Uterus (tissue), 2 donors: Measurements from ENCODE around the gene TMEM87A.

ENCODE experiments used
- POLR2A ChIP-seq, 2 donors: fragments of 450-650 bp; IDR thresholded peaks; one replicate each; pipeline ENCODE4 v1.6.1; 2016; ENCODE audit warnings: antibody characterized with exemption in 2 of 2, mild to moderate bottlenecking in 1 of 2, moderate library complexity in 1 of 2
- TF ChIP-seq, protein P1 (sequence below), 4 experiments: fragments of 200-600 bp in 2 of 4; fragments of 450-650 bp in 2 of 4; sonication (generic) in 2 of 4; IDR thresholded peaks; one replicate each; pipeline ENCODE4 v1.5.1; 2016 to 2019; ENCODE audit warnings: antibody characterized with exemption in 4 of 4, mild to moderate bottlenecking in 2 of 4, moderate library complexity in 1 of 4

DNA sequence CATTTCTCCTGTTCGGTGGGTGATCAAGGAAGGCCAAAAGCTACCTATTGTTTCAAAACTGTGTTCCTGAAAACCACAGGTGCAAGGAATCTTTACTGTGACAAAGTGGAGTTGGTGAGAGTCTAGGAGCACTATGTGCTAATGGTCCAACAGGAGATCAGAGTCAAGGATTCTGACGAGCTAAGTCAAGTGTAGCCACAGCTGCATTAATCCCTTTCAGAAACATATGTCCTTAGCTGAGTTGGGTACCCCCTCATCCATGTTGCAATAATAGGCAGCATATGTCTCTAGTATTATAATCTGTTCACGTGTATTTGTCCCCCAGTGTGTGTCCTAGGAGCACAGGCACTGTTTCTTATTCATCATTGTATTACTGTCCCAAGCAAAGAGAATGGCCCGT lies 66.8 kb downstream of the TMEM87A start:
- TF ChIP-seq, protein P1, sequence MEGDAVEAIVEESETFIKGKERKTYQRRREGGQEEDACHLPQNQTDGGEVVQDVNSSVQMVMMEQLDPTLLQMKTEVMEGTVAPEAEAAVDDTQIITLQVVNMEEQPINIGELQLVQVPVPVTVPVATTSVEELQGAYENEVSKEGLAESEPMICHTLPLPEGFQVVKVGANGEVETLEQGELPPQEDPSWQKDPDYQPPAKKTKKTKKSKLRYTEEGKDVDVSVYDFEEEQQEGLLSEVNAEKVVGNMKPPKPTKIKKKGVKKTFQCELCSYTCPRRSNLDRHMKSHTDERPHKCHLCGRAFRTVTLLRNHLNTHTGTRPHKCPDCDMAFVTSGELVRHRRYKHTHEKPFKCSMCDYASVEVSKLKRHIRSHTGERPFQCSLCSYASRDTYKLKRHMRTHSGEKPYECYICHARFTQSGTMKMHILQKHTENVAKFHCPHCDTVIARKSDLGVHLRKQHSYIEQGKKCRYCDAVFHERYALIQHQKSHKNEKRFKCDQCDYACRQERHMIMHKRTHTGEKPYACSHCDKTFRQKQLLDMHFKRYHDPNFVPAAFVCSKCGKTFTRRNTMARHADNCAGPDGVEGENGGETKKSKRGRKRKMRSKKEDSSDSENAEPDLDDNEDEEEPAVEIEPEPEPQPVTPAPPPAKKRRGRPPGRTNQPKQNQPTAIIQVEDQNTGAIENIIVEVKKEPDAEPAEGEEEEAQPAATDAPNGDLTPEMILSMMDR (IDR thresholded peaks at IDR 0.05) = no peak
- TF ChIP-seq POLR2A (IDR thresholded peaks at IDR 0.05) = no peak
